Activated CD8-positive, alpha-beta memory T cell treated with anti-CD3 and anti-CD28 coated beads, Interleukin-2, amount 10 ng/mL, durations not matched to agents 7 days and 5 days (primary cell): ENCODE measurements around the gene PTPRT. TPM values are rescaled to one million over a fixed set of nuclear protein-coding genes. Genes with fewer than 3 reads are reported as not detected.

Experiments used
- ATAC-seq: fragments of 150-1000 bp; cut with Tn5 transposase; one replicate; pipeline ENCODE4 v1.10.0; 2021; ENCODE audit warnings: moderate library complexity
- CTCF ChIA-PET: fragments of 350-600 bp; sonication (Branson Sonifier 250); formaldehyde crosslinking; loops from one replicate; lab custom pipeline; 2021; ENCODE audit warnings: antibody characterized with exemption; lab: Charles Lee
- DNase-seq: peaks from one replicate; pipeline ENCODE4 v3.0.0-alpha.2; 2020
- H3K27ac Mint-ChIP-seq: one replicate; pipeline ENCODE4 v1.8.0; 2021; ENCODE audit warnings: mild to moderate bottlenecking, mixed read lengths
- H3K27me3 Mint-ChIP-seq: one replicate; pipeline ENCODE4 v1.8.0; 2021; ENCODE audit warnings: mixed read lengths
- H3K36me3 Mint-ChIP-seq: one replicate; pipeline ENCODE4 v1.8.0; 2021; ENCODE audit warnings: mild to moderate bottlenecking, mixed read lengths
- H3K4me1 Mint-ChIP-seq: one replicate; pipeline ENCODE4 v1.8.0; 2021; ENCODE audit warnings: mixed read lengths
- H3K4me3 Mint-ChIP-seq: one replicate; pipeline ENCODE4 v1.8.0; 2021; ENCODE audit warnings: mild to moderate bottlenecking, moderate library complexity, mixed read lengths
- H3K9me3 Mint-ChIP-seq: one replicate; pipeline ENCODE4 v1.8.0; 2022; ENCODE audit warnings: low read depth, mixed read lengths
- total RNA-seq, 2 experiments: library from RNA; stranded (reverse); gene quantifications; one replicate each; pipeline ENCODE4 v1.2.3, GENCODE V29; 2021

The PTPRT gene
- total RNA-seq, 2 experiments from 2014 or later, result not detected

GRCh38 chr20:42740226-42740870 lies 449.4 kb downstream of the PTPRT start:
- H3K27ac Mint-ChIP-seq, result no peak overlapping the region
- ATAC-seq (no peak), DNase-seq (no peak)
- no peaks in the 10 kb centered on the region for H3K36me3 Mint-ChIP-seq
- no peaks in the 10 kb centered on the region for H3K27me3 Mint-ChIP-seq
- no peaks in the 10 kb centered on the region for H3K4me1 Mint-ChIP-seq
- H3K4me3 Mint-ChIP-seq, result no peak overlapping the region
- H3K9me3 Mint-ChIP-seq, result peaks cover 13% of the 10 kb centered on the region
- CTCF ChIA-PET, result no interaction called here

GRCh38 chr20:42739683-42740082 lies 450.0 kb downstream of the PTPRT start:
- H3K27ac Mint-ChIP-seq, result no peak overlapping the region
- H3K9me3 Mint-ChIP-seq, result peaks cover 15% of the 10 kb centered on the region
- H3K27me3 Mint-ChIP-seq, result no peaks in the 10 kb centered on the region
- ATAC-seq, result no peak
- no peaks in the 10 kb centered on the region for H3K36me3 Mint-ChIP-seq
- no peak for DNase-seq
- CTCF ChIA-PET, result no interaction called here
- H3K4me3 Mint-ChIP-seq, result no peak overlapping the region
- no peaks in the 10 kb centered on the region for H3K4me1 Mint-ChIP-seq

GRCh38 chr20:42735539-42735938 lies 454.2 kb downstream of the PTPRT start:
- no peak for DNase-seq
- no peaks in the 10 kb centered on the region for H3K36me3 Mint-ChIP-seq
- no peaks in the 10 kb centered on the region for H3K4me1 Mint-ChIP-seq
- no peak overlapping the region for H3K4me3 Mint-ChIP-seq
- no peaks in the 10 kb centered on the region for H3K27me3 Mint-ChIP-seq
- CTCF ChIA-PET, result no interaction called here
- ATAC-seq, result no peak
- no peak overlapping the region for H3K27ac Mint-ChIP-seq
- peaks cover 7% of the 10 kb centered on the region for H3K9me3 Mint-ChIP-seq

- Mint-ChIP-seq H3K27ac (no peak overlapping the region), H3K27me3 (no peaks in the 10 kb centered on the region), H3K4me3 (no peak overlapping the region), H3K4me1 (no peaks in the 10 kb centered on the region), H3K9me3 (peaks cover 10% of the 10 kb centered on the region), H3K36me3 (no peaks in the 10 kb centered on the region)
- DNase-seq (no peak), ATAC-seq (no peak)
- CTCF ChIA-PET, result no interaction called here
These were observed 454.9 kb downstream of the PTPRT start for GRCh38 chr20:42734660-42735368.

- Mint-ChIP-seq H3K4me3 (no peak overlapping the region), H3K36me3 (no peaks in the 10 kb centered on the region), H3K4me1 (no peaks in the 10 kb centered on the region), H3K27me3 (no peaks in the 10 kb centered on the region), H3K27ac (no peak overlapping the region), H3K9me3 (peaks cover 3% of the 10 kb centered on the region)
- CTCF ChIA-PET, result no interaction called here
- DNase-seq, result no peak
- ATAC-seq, result no peak
These were observed 467.8 kb downstream of the PTPRT start for GRCh38 chr20:42721923-42722322.

GRCh38 chr20:42714298-42715141 lies 475.2 kb downstream of the PTPRT start:
- Mint-ChIP-seq H3K36me3 (no peaks in the 10 kb centered on the region), H3K4me1 (no peaks in the 10 kb centered on the region), H3K27ac (no peak overlapping the region), H3K4me3 (no peak overlapping the region), H3K9me3 (peaks cover 8% of the 10 kb centered on the region), H3K27me3 (no peaks in the 10 kb centered on the region)
- DNase-seq, result no peak
- CTCF ChIA-PET, result no interaction called here
- no peak for ATAC-seq

GRCh38 chr20:42708266-42708665 lies 481.4 kb downstream of the PTPRT start:
- no peaks in the 10 kb centered on the region for H3K36me3 Mint-ChIP-seq
- H3K9me3 Mint-ChIP-seq, result peaks cover 13% of the 10 kb centered on the region
- ATAC-seq, result no peak
- no peak overlapping the region for H3K4me3 Mint-ChIP-seq
- CTCF ChIA-PET, result no interaction called here
- no peak overlapping the region for H3K27ac Mint-ChIP-seq
- no peaks in the 10 kb centered on the region for H3K27me3 Mint-ChIP-seq
- no peak for DNase-seq
- no peaks in the 10 kb centered on the region for H3K4me1 Mint-ChIP-seq

- Mint-ChIP-seq H3K36me3 (no peaks in the 10 kb centered on the region), H3K27ac (no peak overlapping the region), H3K27me3 (no peaks in the 10 kb centered on the region), H3K4me1 (no peaks in the 10 kb centered on the region), H3K9me3 (peaks cover 14% of the 10 kb centered on the region), H3K4me3 (no peak overlapping the region)
- no peak for DNase-seq
- no peak for ATAC-seq
- CTCF ChIA-PET, result no interaction called here
These were observed 482.9 kb downstream of the PTPRT start for GRCh38 chr20:42706759-42707158.

GRCh38 chr20:42705550-42705949 lies 484.2 kb downstream of the PTPRT start:
- no peak for ATAC-seq

GRCh38 chr20:42703744-42704143 lies 486.0 kb downstream of the PTPRT start:
- H3K27me3 Mint-ChIP-seq, result no peaks in the 10 kb centered on the region
- H3K36me3 Mint-ChIP-seq, result no peaks in the 10 kb centered on the region
- ATAC-seq (no peak), DNase-seq (no peak)
- H3K4me3 Mint-ChIP-seq, result no peak overlapping the region
- no peak overlapping the region for H3K27ac Mint-ChIP-seq
- H3K9me3 Mint-ChIP-seq, result peaks cover 12% of the 10 kb centered on the region
- no peaks in the 10 kb centered on the region for H3K4me1 Mint-ChIP-seq
- CTCF ChIA-PET, result no interaction called here

More at GRCh38 chr20:42705550-42705949, 484.2 kb downstream of the PTPRT start:
- CTCF ChIA-PET, result no interaction called here
- no peaks in the 10 kb centered on the region for H3K27me3 Mint-ChIP-seq
- no peaks in the 10 kb centered on the region for H3K36me3 Mint-ChIP-seq
- no peak overlapping the region for H3K4me3 Mint-ChIP-seq
- H3K27ac Mint-ChIP-seq, result no peak overlapping the region
- H3K4me1 Mint-ChIP-seq, result no peaks in the 10 kb centered on the region
- no peak for DNase-seq
- peaks cover 12% of the 10 kb centered on the region for H3K9me3 Mint-ChIP-seq

GRCh38 chr20:42701948-42702347 lies 487.8 kb downstream of the PTPRT start:
- no peaks in the 10 kb centered on the region for H3K27me3 Mint-ChIP-seq
- CTCF ChIA-PET, result no interaction called here
- no peak overlapping the region for H3K4me3 Mint-ChIP-seq
- peaks cover 14% of the 10 kb centered on the region for H3K9me3 Mint-ChIP-seq
- no peaks in the 10 kb centered on the region for H3K4me1 Mint-ChIP-seq
- no peaks in the 10 kb centered on the region for H3K36me3 Mint-ChIP-seq
- ATAC-seq (no peak), DNase-seq (no peak)
- no peak overlapping the region for H3K27ac Mint-ChIP-seq

GRCh38 chr20:42700372-42700771 lies 489.3 kb downstream of the PTPRT start:
- CTCF ChIA-PET, result no interaction called here
- Mint-ChIP-seq H3K36me3 (no peaks in the 10 kb centered on the region), H3K27ac (no peak overlapping the region), H3K27me3 (no peaks in the 10 kb centered on the region), H3K4me3 (no peak overlapping the region), H3K4me1 (no peaks in the 10 kb centered on the region), H3K9me3 (peaks cover 14% of the 10 kb centered on the region)
- ATAC-seq (no peak), DNase-seq (no peak)

- H3K27me3 Mint-ChIP-seq, result no peaks in the 10 kb centered on the region
- no peaks in the 10 kb centered on the region for H3K36me3 Mint-ChIP-seq
- H3K4me3 Mint-ChIP-seq, result no peak overlapping the region
- CTCF ChIA-PET, result no interaction called here
- DNase-seq (no peak), ATAC-seq (no peak)
- no peaks in the 10 kb centered on the region for H3K4me1 Mint-ChIP-seq
- H3K9me3 Mint-ChIP-seq, result peaks cover 12% of the 10 kb centered on the region
- H3K27ac Mint-ChIP-seq, result no peak overlapping the region
These were observed 491.7 kb downstream of the PTPRT start for GRCh38 chr20:42697962-42698361.
